DND-41 (cell line): ENCODE measurements around the gene HEATR5B.

Source experiments
- ATAC-seq: fragments of 200-7000 bp; cut with Tn5 transposase; 3 replicates; pipeline ENCODE4 v1.9.1; 2021; ENCODE audit warnings: low read depth; ENCODE audit not compliant: insufficient read depth
- DNase-seq: peaks from one replicate; pipeline ENCODE4 v3.0.0-alpha.2; 2020
- H2AFZ ChIP-seq: 2 replicates; pipeline ENCODE4 v1.6.0; 2012; ENCODE audit warnings: low read depth, low read length
- H3K27ac ChIP-seq: 2 replicates; pipeline ENCODE4 v1.5.1; 2012; ENCODE audit warnings: low read length, inconsistent platforms
- H3K27me3 ChIP-seq: fragments of 200-600 bp; sonication (generic); 2 replicates; pipeline ENCODE4 v1.6.0; 2012; ENCODE audit warnings: low read length, mild to moderate bottlenecking, inconsistent platforms; ENCODE audit not compliant: insufficient read depth, poor library complexity
- H3K36me3 ChIP-seq: 2 replicates; pipeline ENCODE4 v1.5.1; 2012; ENCODE audit warnings: low read length, inconsistent platforms; ENCODE audit not compliant: insufficient read depth
- H3K4me1 ChIP-seq: 2 replicates; pipeline ENCODE4 v1.5.1; 2012; ENCODE audit warnings: mild to moderate bottlenecking, low read length; ENCODE audit not compliant: insufficient read depth
- H3K4me2 ChIP-seq: 2 replicates; pipeline ENCODE4 v1.6.0; 2012; ENCODE audit warnings: mild to moderate bottlenecking, moderate library complexity, low read length, inconsistent platforms; ENCODE audit not compliant: insufficient read depth
- H3K4me3 ChIP-seq, 2 experiments: fragments of 200-600 bp in 1 of 2; shearing (Covaris generic) in 1 of 2; 2 replicates each; pipeline ENCODE4 v1.5.1; 2012 to 2016; ENCODE audit warnings: inconsistent platforms in 2 of 2, low read length in 2 of 2, mild to moderate bottlenecking in 2 of 2, low read depth in 1 of 2, moderate library complexity in 1 of 2
- H3K79me2 ChIP-seq: 2 replicates; pipeline ENCODE4 v1.6.0; 2012; ENCODE audit warnings: low read length, inconsistent platforms; ENCODE audit not compliant: insufficient read depth
- H3K9ac ChIP-seq: 2 replicates; pipeline ENCODE4 v1.6.0; 2012; ENCODE audit warnings: low read depth, mild to moderate bottlenecking, inconsistent platforms, low read length, moderate library complexity
- H3K9me3 ChIP-seq: 2 replicates; pipeline ENCODE4 v1.5.1; 2012; ENCODE audit warnings: low read length, moderate library complexity, mild to moderate bottlenecking, inconsistent platforms; ENCODE audit not compliant: insufficient read depth, severe bottlenecking
- H4K20me1 ChIP-seq: 2 replicates; pipeline ENCODE4 v1.6.0; 2012; ENCODE audit warnings: low read length; ENCODE audit not compliant: insufficient read depth
- EZH2 ChIP-seq: IDR thresholded peaks from 3 replicates; pipeline ENCODE4 v1.6.1; 2012; ENCODE audit warnings: borderline replicate concordance, low read depth, mild to moderate bottlenecking, moderate library complexity, low read length, inconsistent platforms; ENCODE audit not compliant: severe bottlenecking
- TF ChIP-seq, protein P1 (sequence below): IDR thresholded peaks from 2 replicates; pipeline ENCODE4 v1.5.1; 2012; ENCODE audit warnings: borderline replicate concordance, low read length, moderate library complexity, mild to moderate bottlenecking; ENCODE audit not compliant: poor library complexity, severe bottlenecking; ENCODE audit errors: extremely low read depth

Gene HEATR5B

DNA sequence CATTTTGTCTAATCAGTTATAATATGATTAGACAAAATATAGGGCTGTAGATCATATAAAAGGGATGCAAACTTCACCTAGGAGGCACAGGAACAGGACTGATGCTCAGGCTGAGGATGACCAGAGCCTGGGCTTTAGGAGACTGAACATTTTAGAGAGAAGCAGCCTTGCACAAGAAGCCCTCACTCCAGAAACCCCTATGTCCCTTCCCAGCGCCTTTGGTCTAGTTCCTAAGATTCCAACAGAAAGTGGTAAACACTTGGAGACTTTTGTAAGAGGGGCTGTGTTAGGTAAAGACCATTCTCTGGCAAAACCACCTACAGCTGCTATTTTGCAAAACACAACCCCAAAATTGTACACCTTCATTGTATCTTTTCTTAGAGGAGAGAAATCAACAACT is 33.4 kb upstream of the HEATR5B start:
- H4K20me1 ChIP-seq = peaks cover 9% of the 10 kb centered on the region; the same call in 1 of the 2 replicates
- H3K4me2 ChIP-seq = no peak overlapping the region
- no peaks in the 10 kb centered on the region for H3K4me1 ChIP-seq
- DNase-seq = no peak
- H3K27me3 ChIP-seq = no peaks in the 10 kb centered on the region
- no peaks in the 10 kb centered on the region for H3K9me3 ChIP-seq
- TF ChIP-seq EZH2 = no peak
- TF ChIP-seq, protein P1, sequence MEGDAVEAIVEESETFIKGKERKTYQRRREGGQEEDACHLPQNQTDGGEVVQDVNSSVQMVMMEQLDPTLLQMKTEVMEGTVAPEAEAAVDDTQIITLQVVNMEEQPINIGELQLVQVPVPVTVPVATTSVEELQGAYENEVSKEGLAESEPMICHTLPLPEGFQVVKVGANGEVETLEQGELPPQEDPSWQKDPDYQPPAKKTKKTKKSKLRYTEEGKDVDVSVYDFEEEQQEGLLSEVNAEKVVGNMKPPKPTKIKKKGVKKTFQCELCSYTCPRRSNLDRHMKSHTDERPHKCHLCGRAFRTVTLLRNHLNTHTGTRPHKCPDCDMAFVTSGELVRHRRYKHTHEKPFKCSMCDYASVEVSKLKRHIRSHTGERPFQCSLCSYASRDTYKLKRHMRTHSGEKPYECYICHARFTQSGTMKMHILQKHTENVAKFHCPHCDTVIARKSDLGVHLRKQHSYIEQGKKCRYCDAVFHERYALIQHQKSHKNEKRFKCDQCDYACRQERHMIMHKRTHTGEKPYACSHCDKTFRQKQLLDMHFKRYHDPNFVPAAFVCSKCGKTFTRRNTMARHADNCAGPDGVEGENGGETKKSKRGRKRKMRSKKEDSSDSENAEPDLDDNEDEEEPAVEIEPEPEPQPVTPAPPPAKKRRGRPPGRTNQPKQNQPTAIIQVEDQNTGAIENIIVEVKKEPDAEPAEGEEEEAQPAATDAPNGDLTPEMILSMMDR = no peak
- no peak overlapping the region for H3K9ac ChIP-seq
- no peak overlapping the region for H2AFZ ChIP-seq
- H3K27ac ChIP-seq = no peak overlapping the region
- peaks cover 4% of the 10 kb centered on the region; the same call in 1 of the 2 replicates for H3K79me2 ChIP-seq
- peaks cover 72% of the 10 kb centered on the region for H3K36me3 ChIP-seq
- ATAC-seq = no peak
- H3K4me3 ChIP-seq = no peak overlapping the region

DNA sequence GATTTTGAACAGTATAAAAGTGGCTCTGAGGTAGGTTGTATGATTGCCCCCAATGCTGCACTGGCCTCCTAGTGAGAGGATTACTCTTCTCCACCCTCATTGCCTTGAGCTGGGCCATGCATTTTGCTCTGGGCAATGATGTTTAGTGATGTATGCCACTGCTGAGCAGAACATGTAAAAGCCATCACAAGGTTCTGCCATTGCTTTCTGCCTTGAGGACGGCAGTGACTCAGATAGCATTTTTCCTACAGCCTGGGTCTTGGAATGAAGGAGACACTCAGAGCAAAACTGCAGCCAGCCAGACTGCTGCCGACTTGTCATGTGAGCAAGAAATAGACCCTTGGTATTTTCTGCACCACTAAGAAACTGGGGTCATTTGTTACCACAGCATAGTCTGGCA is 27.8 kb upstream of the HEATR5B start:
- Histone ChIP-seq H3K9me3 (no peaks in the 10 kb centered on the region), H2AFZ (no peak overlapping the region), H3K4me1 (no peaks in the 10 kb centered on the region), H4K20me1 (peaks cover 5% of the 10 kb centered on the region; the same call in 1 of the 2 replicates), H3K4me3 (no peak overlapping the region), H3K9ac (no peak overlapping the region), H3K27ac (no peak overlapping the region), H3K27me3 (no peaks in the 10 kb centered on the region), H3K36me3 (peaks cover 81% of the 10 kb centered on the region), H3K4me2 (no peak overlapping the region), H3K79me2 (no peaks in the 10 kb centered on the region)
- ATAC-seq = no peak
- no peak for TF ChIP-seq EZH2
- TF ChIP-seq, protein P1 = no peak
- no peak for DNase-seq

DNA sequence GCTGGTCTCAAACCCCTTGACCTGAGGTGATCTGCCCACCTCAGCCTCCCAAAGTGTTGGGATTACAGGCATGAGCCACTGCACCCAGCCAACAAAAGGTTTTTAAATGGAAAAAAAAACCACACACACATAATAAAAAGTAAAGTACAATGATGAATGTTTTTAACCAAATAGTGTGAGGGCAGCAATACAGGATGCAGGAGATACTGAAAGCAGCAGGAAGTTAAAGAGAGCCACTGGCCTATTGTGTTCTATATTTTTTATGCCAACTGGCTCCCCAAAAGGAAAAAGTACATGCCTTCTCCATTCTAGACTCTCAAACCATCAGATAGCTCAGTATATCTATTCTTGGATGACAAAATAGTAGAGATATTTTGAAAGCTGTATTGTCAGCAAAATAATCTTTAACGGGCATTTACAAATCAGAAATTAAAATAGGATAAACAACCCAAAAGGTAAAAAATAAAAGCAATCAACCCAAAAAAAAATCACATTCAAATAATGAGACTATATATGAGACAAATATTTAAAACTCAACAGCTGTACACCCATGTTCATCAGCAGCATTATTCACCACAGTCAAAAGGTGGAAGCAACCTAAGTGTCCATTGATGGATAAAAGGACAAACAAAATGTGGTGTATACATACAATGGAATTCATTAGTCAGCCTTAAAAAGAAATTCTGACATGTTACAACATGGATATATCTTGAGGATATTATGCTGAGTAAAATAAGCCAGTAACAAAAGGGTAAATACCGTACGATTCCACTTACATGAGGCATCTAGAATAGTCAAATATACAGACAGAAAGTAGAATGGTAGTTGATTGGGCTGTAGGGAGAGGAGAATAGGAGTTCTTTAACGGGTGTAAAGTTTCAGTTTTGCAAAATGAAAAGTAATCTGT is 26.4 kb upstream of the HEATR5B start:
- Histone ChIP-seq H3K4me3 (no peak overlapping the region), H4K20me1 (peaks cover 3% of the 10 kb centered on the region; the same call in 1 of the 2 replicates), H3K9me3 (no peaks in the 10 kb centered on the region), H3K27me3 (no peaks in the 10 kb centered on the region), H3K36me3 (peaks cover 81% of the 10 kb centered on the region), H3K27ac (no peak overlapping the region), H3K4me2 (no peak overlapping the region), H3K4me1 (no peaks in the 10 kb centered on the region), H3K79me2 (no peaks in the 10 kb centered on the region), H2AFZ (no peak overlapping the region), H3K9ac (no peak overlapping the region)
- TF ChIP-seq, protein P1 = no peak
- no peak for TF ChIP-seq EZH2
- DNase-seq = no peak
- no peak for ATAC-seq
